Measurements from ENCODE around the gene MRTFA.

- TF ChIP-seq PKNOX1 (IDR thresholded peaks at IDR 0.05) (no peak), CTBP1 (IDR thresholded peaks at IDR 0.05; ENCODE audit: borderline replicate concordance) (no peak), ELF4 (IDR thresholded peaks at IDR 0.05) (no peak), FOXM1 (IDR thresholded peaks at IDR 0.05; ENCODE audit: borderline replicate concordance) (no peak), SP1 (IDR thresholded peaks at IDR 0.05) (no peak), SUZ12 (IDR thresholded peaks at IDR 0.05) (no peak), L3MBTL2 (conservative IDR thresholded peaks at IDR 0.05) (no peak), ZNF384 (IDR thresholded peaks at IDR 0.05) (no peak), NFRKB (IDR thresholded peaks at IDR 0.05) (no peak), ARNT (IDR thresholded peaks at IDR 0.05) (no peak), BHLHE40 (IDR thresholded peaks at IDR 0.05; ENCODE audit: borderline replicate concordance) (no peak)
These were observed 36.5 kb upstream of the MRTFA start for GRCh38 chr22:40673017-40673416.
